NK-92 (cell line): Measurements from ENCODE around the gene ACAT2.
"Not testable (repeated sequence)": the region's sequence is repeated elsewhere in the genome, so short reads cannot be mapped to it uniquely, and the experiment has no call there.

Source experiments
- DNase-seq: peaks from one replicate; lab custom pipeline; 2025; ENCODE audit not compliant: unreplicated experiment; lab: John Stamatoyannopoulos, UW

The ACAT2 gene

DNA sequence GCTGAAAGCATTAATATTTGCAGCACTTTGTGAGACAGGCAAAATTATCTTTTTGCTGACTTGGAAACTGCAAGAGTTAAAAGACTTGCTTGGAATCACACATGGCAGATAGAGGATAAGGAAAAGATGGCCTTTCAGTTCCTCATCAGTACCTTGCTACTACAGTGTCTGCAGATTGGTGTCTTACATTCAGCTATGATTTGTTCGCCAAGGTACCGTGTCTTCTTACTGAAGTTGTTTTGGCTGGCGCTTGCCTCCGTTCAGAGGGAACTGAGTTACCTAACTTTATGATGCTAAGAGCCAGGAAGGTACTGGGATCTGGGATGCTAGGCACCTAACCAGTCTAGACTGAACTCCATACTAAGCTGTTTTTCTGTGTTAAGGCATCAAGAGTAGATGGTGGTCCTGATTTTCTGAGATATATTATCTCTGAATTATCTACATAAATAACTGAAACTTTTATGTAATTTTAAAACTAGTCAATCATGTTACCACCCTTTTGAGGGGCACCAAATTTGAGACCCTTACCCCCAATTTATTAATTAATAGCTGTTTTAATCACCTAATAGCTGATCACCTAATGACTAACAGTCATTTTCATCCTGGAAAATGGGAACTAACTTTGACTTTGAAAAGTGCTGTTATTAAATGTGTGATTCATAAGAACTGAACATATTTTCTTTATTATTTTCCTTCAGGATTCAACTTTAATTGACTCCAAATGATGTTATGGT lies 32.1 kb upstream of the ACAT2 start:
- DNase-seq: no peak

DNA sequence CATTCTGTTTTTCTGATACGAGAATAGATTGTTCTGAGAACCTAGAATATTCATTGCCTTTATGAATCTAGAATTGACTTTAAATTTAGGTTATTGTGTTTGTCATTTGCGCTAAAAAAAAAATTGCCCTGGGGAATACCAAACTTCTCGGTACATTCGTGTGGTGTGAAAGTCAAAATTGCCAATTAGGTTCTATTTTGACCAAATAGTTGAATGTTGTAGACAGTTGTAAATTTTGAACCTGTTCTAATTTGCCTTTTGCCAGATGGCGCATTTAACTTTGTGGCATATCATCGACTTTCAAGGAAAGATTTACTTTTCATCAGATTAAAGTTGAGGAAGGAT lies 31.5 kb upstream of the ACAT2 start:
- no peak for DNase-seq

DNA sequence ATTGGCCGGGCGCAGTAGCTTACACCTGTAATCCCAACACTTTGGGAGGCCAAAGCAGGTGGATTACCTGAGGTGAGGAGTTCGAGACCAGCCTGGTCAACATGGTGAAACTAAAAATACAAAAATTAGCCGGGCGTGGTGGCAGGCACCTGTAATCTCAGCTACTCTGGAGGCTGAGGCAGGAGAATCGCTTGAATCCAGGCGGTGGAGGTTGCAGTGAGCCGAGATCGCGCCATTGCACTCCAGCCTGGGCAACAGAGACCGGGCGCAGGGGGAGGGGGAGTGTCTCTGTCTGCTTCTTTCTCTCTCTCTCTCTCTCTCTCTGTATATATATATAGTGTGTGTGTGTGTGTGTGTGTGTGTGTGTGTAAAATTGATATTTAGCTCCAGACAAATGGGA lies 29.3 kb upstream of the ACAT2 start:
- DNase-seq: not testable (repeated sequence)

DNA sequence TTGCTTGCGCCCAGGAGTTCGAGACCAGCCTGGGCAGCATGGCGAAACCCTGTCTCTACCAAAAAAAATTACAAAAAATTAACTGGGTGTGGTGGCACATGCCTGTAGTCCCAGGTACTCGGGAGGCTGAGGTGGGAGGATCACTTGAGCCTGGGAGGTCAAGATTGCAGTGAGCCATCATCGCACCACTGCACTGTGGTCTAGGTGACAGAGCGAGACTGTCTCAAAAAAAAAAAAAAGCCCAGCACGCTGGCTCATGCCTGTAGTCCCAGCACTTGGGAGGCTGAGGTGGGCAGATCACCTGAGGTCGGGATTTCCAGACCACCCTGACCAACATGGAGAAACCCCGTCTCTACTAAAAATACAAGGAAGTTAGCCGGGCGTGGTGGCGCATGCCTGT lies 28.4 kb upstream of the ACAT2 start:
- DNase-seq: not testable (repeated sequence)

DNA sequence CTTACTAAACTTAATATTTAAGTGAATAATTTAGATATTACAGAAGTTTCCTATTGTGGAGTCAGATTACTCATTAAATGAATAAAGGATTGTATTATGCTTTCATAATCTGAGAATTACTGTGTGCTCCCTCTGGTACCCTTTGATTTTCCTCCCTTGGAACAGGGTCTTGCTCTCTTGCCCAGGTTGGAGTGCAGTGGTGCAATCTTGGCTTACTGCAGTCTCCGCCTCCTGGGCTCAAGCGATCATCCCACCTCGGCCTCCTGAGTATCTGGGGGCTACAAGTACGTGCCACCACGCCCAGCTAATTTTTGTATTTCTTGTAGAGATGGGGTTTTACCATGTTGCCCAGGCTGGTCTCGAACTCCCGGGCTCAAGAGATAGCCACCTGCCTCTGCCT lies 24.9 kb upstream of the ACAT2 start:
- DNase-seq: no peak

DNA sequence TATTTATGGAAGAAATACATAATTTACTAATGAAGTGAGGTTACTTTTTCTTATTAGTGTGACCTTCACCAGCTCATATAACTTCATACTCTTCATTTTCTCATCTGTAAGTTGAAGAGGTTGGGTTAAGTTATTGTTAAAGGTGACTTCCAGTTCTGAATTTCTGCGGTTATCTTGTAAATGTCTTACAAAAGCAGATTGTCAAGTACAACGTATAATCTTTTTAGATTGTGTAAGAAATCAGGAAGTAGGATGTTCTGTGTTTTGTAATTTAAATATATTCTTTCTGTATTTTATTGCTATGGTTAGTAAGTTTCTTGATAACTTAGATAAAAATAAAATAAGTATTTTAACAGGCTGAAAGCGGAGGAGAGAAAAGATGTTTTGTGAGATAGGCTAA lies 22.5 kb upstream of the ACAT2 start:
- DNase-seq: no peak

DNA sequence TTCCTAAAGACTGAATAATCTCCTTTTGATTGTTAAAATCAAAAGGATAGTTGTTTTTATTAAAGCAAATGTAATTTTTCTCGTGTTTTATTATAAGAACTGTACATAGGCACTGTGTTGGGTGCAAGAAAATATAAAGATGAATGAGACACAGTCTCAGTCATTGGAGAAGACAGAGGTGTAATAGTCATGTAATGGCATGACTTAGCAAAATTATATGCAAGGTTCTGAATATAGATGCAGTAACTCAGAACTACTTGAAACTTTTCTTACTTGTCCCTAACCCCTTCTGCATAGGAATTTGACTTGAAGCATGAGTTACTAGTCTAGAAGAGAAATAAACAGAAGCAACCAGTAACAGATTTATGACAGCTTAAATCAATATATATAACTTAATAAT lies 19.7 kb upstream of the ACAT2 start:
- no peak for DNase-seq

DNA sequence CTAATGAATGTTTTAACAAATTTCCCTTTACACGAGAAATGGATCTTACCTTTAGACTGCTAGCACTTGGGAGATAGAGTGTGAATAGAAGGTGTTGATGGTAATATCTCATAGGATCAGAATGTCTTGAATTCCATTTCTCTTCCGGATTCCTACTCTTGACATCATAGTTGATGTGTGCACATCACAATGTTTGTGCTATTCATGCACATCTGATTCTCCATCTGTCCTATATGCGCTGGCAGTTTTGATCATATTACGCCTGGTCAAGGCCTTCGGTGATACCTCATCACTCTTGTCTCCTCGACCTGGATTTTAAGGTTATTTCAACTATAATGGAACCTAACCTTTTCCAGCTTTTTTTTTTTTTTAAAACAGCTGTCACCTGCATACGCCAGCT lies 16.8 kb upstream of the ACAT2 start:
- no peak for DNase-seq

DNA sequence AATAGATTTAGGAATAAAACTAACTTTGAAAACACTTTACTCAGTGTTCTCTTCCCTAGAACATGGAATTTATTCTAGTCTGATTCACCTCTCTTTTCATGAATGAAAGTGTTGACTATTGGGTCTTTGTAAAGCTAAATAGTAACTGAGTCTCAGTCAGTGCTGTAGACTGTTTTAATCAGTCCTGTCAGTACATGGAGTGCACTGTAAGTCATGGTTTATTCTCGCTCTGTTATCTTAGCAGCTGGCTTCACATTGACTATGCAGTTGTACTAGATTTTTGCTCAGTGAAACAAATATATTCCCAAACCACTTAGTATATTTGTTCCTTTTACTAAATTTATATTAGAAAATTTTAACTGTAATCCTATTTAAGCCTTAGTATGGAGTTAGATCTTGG lies 15.1 kb upstream of the ACAT2 start:
- DNase-seq: no peak

DNA sequence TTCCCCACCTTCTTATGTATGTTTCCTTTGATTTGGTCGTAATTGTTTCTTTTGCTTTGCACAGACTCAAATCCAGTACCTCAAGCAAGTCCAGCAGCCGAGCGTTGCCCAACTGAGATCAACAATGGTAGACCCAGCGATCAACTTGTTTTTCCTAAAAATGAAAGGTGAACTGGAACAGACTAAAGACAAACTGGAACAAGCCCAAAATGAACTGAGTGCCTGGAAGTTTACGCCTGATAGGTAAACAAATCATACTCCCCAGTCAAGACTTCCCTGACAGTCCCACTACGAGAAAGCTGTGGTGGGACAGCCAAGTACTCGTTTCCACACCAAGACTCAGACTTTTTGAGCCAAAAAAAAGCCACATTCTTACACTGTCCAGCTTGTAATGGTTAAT lies 13.7 kb upstream of the ACAT2 start:
- DNase-seq: not testable (repeated sequence)

DNA sequence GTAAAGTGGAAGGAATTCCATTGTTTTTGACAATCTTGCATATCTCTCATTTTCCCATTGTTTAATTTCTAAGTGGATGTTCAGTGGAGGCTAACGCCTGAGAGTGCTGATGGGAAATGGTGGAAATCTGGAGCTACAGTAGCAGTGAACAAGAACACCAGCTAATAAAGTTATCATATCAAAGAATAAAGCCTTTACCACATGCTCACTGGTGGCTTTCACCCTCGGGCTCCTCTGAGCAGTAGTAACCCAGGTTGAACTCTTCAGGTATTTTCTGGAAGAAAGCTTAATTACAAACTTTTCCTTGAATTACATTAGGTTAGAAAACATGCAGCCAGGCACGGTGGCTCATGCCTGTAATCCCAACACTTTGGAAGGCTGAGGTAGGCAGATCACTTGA lies 10.4 kb upstream of the ACAT2 start:
- DNase-seq: no peak

DNA sequence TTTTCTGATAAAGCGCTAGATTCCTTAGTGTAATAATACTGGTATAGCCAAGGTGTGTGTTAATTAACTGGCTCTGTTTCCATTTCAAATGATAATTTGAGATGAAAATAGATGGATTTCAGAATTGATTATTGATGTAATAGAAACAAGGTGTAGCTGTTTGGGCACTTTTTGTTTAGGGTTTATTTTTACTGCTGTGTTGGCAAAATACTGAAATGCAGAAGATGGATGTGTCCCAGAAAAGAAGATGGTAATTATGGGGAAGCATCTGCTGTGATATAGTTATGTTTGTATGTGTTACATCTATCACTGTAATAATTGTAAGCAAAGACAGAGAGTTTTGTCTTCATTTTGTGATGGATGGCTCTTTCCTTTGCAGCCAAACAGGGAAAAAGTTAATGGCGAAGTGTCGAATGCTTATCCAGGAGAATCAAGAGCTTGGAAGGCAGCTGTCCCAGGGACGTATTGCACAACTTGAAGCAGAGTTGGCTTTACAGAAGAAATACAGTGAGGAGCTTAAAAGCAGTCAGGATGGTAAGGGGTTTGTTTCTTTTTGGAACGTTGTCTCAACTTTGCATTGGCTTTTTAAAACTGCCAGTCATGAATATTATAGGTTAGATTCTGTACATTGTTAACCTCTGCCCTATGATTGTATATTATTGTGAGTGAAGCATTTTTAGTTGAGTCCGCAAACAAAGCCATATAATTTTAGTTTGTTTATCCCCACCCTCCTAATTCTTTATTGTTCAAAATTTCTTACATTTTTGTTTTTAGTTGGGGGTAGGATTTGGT lies 8.6 kb upstream of the ACAT2 start:
- no peak for DNase-seq

DNA sequence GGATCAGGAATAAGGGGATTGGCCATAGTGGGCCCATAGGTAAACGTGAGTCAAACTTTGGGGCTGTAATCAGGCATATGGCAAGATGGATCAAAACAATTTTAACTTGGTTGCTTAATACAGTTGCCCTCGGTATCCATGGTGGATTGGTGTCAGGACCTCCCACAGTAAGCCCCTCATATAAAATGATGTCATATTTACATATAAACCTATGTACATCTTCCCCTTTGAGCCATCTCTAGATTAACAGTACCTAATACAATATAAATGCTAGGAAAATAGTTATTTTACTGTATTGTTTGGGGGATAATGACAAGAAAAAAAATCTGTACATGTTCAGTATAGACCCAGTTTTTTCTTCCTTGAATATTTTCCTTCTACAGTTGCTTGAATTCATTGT lies 7.4 kb upstream of the ACAT2 start:
- no peak for DNase-seq

DNA sequence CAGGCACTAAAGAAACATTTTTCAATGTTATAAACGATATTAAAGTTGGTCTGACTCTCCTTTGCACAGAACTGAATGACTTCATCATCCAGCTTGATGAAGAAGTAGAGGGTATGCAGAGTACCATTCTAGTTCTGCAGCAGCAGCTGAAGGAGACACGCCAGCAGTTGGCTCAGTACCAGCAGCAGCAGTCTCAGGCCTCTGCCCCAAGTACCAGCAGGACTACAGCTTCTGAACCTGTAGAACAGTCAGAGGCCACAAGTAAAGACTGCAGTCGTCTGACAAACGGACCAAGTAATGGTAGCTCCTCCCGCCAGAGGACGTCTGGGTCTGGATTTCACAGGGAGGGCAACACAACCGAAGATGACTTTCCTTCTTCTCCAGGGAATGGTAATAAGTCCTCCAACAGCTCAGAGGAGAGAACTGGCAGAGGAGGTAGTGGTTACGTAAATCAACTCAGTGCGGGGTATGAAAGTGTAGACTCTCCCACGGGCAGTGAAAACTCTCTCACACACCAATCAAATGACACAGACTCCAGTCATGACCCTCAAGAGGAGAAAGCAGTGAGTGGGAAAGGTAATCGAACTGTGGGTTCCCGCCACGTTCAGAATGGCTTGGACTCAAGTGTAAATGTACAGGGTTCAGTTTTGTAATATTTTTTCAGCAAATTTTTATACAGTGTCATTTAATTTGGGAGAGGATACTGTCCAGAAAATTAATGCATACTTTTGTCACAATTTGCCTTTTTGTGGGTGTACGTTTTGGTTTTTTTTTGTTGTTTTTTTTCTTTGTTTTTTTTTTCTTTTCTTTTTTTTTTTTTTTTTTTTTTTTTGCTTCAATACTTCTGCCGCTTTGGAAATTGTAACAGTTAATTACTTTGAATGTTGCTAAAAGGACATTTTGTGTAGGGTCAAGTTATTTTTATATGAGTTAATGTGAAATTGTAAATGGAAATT lies 6.6 kb upstream of the ACAT2 start:
- DNase-seq: no peak

DNA sequence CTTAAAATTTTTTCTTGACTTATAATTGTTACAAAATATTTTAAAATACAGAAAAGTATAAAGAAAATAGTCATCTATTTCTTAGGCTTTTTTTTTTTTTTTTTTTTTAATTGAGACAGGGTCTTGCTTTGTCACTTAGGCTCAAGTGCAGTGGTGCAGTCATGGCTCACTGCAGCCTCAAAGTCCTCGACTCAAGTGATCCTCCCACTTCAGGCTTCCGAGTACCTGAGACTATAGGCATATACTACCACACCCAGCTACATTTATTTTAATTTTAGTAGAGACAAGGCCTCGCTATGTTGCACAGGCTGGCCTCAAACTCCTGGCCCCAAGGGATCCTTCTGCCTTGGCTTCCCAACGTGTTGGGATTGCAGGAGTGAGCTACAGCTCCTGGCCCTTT lies 5.3 kb upstream of the ACAT2 start:
- no peak for DNase-seq

DNA sequence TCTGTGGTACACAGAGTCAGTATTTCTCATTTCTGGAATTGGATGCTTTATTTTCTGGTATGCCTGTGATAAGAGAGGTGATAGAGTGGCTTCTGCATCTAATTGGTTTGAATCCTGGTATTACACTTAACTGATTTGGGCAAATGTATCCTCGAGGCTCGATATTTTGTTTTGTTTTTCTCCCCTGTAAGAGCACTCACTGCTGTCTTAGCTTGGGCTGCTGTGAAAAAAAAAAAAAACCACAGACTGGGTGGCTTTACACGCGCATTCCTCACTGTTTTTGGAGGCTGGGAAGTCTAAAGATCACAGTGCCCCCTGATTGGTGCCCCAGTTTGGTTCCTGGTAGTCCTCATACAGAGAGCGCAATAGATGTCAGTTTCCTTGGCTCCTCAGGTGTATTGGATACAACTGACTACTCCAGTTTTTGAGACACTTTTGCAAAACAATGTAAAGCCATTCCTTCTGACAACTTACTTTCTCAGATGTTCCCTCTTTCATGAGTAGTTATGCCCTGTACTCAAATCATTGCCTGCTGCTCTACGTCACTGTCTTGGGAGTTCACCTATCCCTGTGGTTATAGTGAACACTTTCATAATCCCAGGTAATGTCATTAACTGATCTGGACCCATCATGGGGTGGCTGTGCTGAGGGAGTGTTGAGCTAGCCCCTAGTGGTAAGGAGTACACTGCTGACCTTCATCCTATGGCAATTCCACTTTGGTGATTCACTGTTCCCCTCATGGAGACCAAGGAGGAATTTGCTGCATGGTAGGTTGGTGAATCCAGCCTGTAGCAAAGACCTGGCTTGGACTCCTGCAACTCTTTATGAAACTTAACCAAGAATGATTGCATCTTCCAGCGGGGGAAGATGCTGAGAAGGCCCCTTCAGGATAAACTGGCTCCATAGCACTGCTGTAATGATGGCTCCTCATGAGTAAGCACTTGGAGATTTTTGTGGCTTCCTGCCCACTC lies 3.5 kb upstream of the ACAT2 start:
- DNase-seq: no peak

DNA sequence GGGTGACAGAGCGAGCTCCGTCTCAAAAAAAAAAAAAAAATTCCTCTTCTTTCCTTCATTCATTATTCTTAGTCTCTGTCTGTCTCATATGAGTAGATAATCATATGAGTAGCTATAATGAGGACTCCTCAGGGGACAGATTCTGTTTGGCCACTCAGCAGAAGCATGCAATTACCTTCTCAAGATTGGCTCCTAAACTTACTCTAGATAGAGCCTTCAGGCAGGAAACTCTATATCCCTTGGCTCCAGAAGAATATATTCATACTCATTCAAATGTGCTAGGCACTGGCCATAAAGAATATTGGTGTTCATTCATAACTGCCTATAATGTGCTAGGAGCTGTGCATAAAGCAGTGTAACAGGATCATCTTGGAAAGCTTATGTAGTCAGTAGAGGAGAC lies 2.2 kb upstream of the ACAT2 start:
- no peak for DNase-seq

DNA sequence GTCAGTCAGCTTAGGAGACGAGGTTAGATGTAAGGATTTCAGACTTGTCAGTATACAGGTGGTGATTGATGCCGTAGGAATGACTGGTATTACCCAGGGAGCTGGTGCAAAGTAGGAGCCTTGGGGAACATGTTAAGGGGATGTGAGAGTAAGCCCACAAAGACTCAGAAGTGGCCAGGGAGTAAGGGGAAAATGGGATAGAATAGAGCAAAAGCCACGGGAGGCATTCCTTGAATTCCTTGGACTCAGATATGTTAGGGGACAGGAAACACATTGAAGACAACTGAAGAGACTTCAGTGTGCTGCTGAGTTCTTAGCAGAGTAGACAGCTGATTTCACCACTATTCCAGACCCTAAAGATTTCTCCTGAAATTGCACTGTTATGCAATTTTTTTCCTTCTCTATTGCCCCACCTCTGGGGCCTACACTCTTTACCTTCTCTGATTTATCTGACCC lies 1.2 kb upstream of the ACAT2 start:
- no peak for DNase-seq

DNA sequence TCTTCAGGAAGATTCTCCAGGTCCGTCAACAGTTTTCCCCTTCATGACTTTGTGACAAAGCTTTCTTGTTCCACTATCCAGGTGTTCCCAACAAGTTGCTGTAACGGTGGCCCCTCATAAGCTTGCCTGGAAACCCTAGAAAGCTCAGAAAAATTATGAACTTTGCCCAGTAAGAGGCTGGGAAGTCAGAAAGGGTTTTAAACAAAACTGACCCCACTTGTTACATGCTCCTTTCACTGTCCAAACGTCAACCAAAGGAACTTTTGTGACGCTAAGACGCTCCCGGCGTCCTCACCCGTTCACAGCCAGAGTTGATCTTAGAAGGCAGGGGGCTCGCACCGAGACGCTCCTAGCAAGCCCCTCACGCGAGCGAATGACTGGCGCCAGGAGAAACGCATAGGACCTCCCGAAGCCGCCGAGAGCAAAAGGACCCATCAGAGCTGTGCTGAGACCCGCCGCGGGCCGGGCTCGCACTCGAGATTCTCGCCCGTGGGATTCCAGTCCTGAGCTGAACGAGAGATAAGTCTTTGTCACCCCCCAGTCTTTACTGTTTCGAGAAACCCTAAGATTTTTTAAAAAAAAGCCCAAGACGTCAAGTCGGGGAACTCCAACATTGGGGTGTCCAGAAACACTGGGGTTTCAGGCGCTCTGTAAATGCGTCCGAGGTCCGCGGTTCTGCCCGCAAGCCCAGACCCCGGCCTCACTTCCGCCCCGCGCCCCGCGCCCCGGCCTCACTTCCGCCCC lies 544 bp upstream of the ACAT2 start:
- no peak for DNase-seq
